Kidney epithelial cell (primary cell): ENCODE measurements around the gene ZNF844. TPM values are rescaled to one million over a fixed set of nuclear protein-coding genes. Genes with fewer than 3 reads are reported as not detected.

Source experiments
- DNase-seq: peaks from one replicate; pipeline ENCODE4 v3.0.0-alpha.2; 2010; ENCODE audit warnings: low read depth
- H3K27me3 ChIP-seq: 2 replicates; pipeline ENCODE4 v1.6.0; 2011; ENCODE audit warnings: low read length; ENCODE audit not compliant: control insufficient read depth, insufficient read depth
- H3K36me3 ChIP-seq: 2 replicates; pipeline ENCODE4 v1.5.1; 2011; ENCODE audit warnings: low read length; ENCODE audit not compliant: control insufficient read depth, insufficient read depth
- H3K4me3 ChIP-seq: 2 replicates; pipeline ENCODE4 v1.5.1; 2011; ENCODE audit warnings: low read depth, mild to moderate bottlenecking, control low read depth, low read length
- total RNA-seq: library from RNA; depleted of rRNA; stranded (reverse); fragments of >200 nt; gene quantifications from 2 replicates; pipeline ENCODE4 v1.2.3, GENCODE V29; 2015
- TF ChIP-seq, protein P1 (sequence below): IDR thresholded peaks from 2 replicates; pipeline ENCODE4 v1.5.1; 2011; ENCODE audit warnings: mild to moderate bottlenecking, moderate library complexity, low read length, control low read depth, inconsistent platforms; ENCODE audit not compliant: insufficient read depth, poor library complexity, severe bottlenecking

ZNF844 gene
- total RNA-seq, 1 donor from 2014 or later = 4.1 TPM

GRCh38 chr19:12085074-12085818 is 20.7 kb downstream of the ZNF844 start:
- TF ChIP-seq, protein P1, sequence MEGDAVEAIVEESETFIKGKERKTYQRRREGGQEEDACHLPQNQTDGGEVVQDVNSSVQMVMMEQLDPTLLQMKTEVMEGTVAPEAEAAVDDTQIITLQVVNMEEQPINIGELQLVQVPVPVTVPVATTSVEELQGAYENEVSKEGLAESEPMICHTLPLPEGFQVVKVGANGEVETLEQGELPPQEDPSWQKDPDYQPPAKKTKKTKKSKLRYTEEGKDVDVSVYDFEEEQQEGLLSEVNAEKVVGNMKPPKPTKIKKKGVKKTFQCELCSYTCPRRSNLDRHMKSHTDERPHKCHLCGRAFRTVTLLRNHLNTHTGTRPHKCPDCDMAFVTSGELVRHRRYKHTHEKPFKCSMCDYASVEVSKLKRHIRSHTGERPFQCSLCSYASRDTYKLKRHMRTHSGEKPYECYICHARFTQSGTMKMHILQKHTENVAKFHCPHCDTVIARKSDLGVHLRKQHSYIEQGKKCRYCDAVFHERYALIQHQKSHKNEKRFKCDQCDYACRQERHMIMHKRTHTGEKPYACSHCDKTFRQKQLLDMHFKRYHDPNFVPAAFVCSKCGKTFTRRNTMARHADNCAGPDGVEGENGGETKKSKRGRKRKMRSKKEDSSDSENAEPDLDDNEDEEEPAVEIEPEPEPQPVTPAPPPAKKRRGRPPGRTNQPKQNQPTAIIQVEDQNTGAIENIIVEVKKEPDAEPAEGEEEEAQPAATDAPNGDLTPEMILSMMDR = no peak
- Histone ChIP-seq H3K36me3 (no peaks in the 10 kb centered on the region), H3K4me3 (no peak overlapping the region), H3K27me3 (no peaks in the 10 kb centered on the region)
- DNase-seq = no peak

- no peaks in the 10 kb centered on the region for H3K36me3 ChIP-seq
- TF ChIP-seq, protein P1 = peak; percentile 24
- no peaks in the 10 kb centered on the region for H3K27me3 ChIP-seq
- no peak for DNase-seq
- H3K4me3 ChIP-seq = no peak overlapping the region
Observed at GRCh38 chr19:12090807-12091206, 26.3 kb downstream of the ZNF844 start.

DNA sequence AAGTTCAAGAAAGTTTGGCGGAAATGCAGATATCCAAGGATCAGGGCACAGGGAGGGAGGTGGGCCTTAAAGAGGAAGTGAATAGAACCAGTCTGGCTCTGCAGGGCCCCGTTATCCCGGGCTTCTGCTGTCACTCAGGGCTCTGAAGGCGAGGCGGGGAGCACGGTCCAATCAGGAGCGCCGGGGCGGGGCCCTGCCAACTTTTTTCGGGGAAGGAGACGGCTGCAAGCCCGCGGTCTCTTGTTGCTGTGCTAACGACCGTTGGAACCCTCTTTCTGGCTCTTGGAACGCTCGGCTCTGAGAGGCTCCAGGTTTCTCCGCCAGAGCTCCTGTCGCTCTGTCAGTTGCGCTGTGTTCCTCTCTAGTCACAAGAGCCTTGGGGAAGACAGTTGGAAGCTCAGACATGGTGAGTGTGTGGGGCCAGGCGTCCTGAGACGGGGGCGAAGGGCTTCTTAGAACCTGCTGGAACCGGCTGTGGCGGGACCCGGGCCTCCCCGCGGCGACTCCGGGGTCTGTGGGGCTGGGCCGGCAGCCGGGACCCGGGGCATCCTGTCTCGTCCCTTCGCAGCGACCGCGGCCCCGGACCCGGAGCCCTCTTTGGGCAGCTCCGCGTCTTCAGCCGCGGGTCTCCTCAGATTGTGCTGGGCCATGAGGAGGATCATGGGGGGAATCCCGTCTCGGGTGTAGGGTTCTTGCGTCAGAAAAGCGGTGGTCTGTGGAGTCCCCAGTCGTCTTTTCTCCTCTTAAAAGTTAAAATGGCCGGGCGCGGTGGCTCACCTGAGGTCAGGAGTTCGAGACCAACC is 27.7 kb downstream of the ZNF844 start:
- TF ChIP-seq, protein P1 = no peak
- Histone ChIP-seq H3K36me3 (no peaks in the 10 kb centered on the region), H3K27me3 (no peaks in the 10 kb centered on the region), H3K4me3 (peak overlapping the region; percentile 41)
- DNase-seq = no peak

DNA sequence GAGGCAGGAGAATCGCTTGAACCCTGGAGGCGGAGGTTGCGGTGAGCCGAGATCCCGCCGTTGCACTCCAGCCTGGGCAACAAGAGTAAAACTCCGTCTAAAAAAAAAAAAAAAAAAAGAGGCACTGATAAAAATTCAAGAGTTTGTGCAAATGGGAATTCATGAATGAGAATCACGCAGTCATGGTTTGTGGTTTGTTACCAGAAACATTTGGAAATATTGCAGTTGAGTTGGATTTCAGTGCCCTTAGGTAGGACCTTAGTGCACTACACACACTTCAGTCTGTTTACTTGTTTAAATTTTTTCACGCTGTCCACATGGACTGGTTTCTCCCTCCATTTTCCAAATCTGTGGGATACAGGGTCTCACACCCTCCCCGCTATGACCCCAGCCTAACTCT is 28.4 kb downstream of the ZNF844 start:
- peak overlapping the region; percentile 41 for H3K4me3 ChIP-seq
- TF ChIP-seq, protein P1 = no peak
- DNase-seq = no peak
- no peaks in the 10 kb centered on the region for H3K27me3 ChIP-seq
- no peaks in the 10 kb centered on the region for H3K36me3 ChIP-seq

GRCh38 chr19:12093777-12094176 is 29.2 kb downstream of the ZNF844 start:
- Histone ChIP-seq H3K27me3 (no peaks in the 10 kb centered on the region), H3K36me3 (no peaks in the 10 kb centered on the region), H3K4me3 (no peak overlapping the region)
- no peak for DNase-seq
- TF ChIP-seq, protein P1 = no peak
